DND-41 (cell line): Measurements from ENCODE around the gene PHF2.

Experiments
- ATAC-seq: fragments of 200-7000 bp; cut with Tn5 transposase; 3 replicates; pipeline ENCODE4 v1.9.1; 2021; ENCODE audit warnings: low read depth; ENCODE audit not compliant: insufficient read depth
- DNase-seq: peaks from one replicate; pipeline ENCODE4 v3.0.0-alpha.2; 2020
- H2AFZ ChIP-seq: 2 replicates; pipeline ENCODE4 v1.6.0; 2012; ENCODE audit warnings: low read depth, low read length
- H3K27ac ChIP-seq: 2 replicates; pipeline ENCODE4 v1.5.1; 2012; ENCODE audit warnings: low read length, inconsistent platforms
- H3K27me3 ChIP-seq: fragments of 200-600 bp; sonication (generic); 2 replicates; pipeline ENCODE4 v1.6.0; 2012; ENCODE audit warnings: low read length, mild to moderate bottlenecking, inconsistent platforms; ENCODE audit not compliant: insufficient read depth, poor library complexity
- H3K36me3 ChIP-seq: 2 replicates; pipeline ENCODE4 v1.5.1; 2012; ENCODE audit warnings: low read length, inconsistent platforms; ENCODE audit not compliant: insufficient read depth
- H3K4me1 ChIP-seq: 2 replicates; pipeline ENCODE4 v1.5.1; 2012; ENCODE audit warnings: mild to moderate bottlenecking, low read length; ENCODE audit not compliant: insufficient read depth
- H3K4me2 ChIP-seq: 2 replicates; pipeline ENCODE4 v1.6.0; 2012; ENCODE audit warnings: mild to moderate bottlenecking, moderate library complexity, low read length, inconsistent platforms; ENCODE audit not compliant: insufficient read depth
- H3K4me3 ChIP-seq, 2 experiments: fragments of 200-600 bp in 1 of 2; shearing (Covaris generic) in 1 of 2; 2 replicates each; pipeline ENCODE4 v1.5.1; 2012 to 2016; ENCODE audit warnings: inconsistent platforms in 2 of 2, low read length in 2 of 2, mild to moderate bottlenecking in 2 of 2, low read depth in 1 of 2, moderate library complexity in 1 of 2
- H3K79me2 ChIP-seq: 2 replicates; pipeline ENCODE4 v1.6.0; 2012; ENCODE audit warnings: low read length, inconsistent platforms; ENCODE audit not compliant: insufficient read depth
- H3K9ac ChIP-seq: 2 replicates; pipeline ENCODE4 v1.6.0; 2012; ENCODE audit warnings: low read depth, mild to moderate bottlenecking, inconsistent platforms, low read length, moderate library complexity
- H3K9me3 ChIP-seq: 2 replicates; pipeline ENCODE4 v1.5.1; 2012; ENCODE audit warnings: low read length, moderate library complexity, mild to moderate bottlenecking, inconsistent platforms; ENCODE audit not compliant: insufficient read depth, severe bottlenecking
- H4K20me1 ChIP-seq: 2 replicates; pipeline ENCODE4 v1.6.0; 2012; ENCODE audit warnings: low read length; ENCODE audit not compliant: insufficient read depth
- CTCF ChIP-seq: IDR thresholded peaks from 2 replicates; pipeline ENCODE4 v1.5.1; 2012; ENCODE audit warnings: borderline replicate concordance, low read length, moderate library complexity, mild to moderate bottlenecking; ENCODE audit not compliant: poor library complexity, severe bottlenecking; ENCODE audit errors: extremely low read depth
- EZH2 ChIP-seq: IDR thresholded peaks from 3 replicates; pipeline ENCODE4 v1.6.1; 2012; ENCODE audit warnings: borderline replicate concordance, low read depth, mild to moderate bottlenecking, moderate library complexity, low read length, inconsistent platforms; ENCODE audit not compliant: severe bottlenecking

Gene PHF2

GRCh38 chr9:93567271-93567959 lies 9.0 kb upstream of the PHF2 start:
- Histone ChIP-seq H2AFZ (peak overlapping the region; percentile 85), H3K36me3 (peaks cover 27% of the 10 kb centered on the region), H3K9me3 (peaks cover 4% of the 10 kb centered on the region), H4K20me1 (no peaks in the 10 kb centered on the region), H3K27me3 (no peaks in the 10 kb centered on the region), H3K4me2 (peak overlapping the region; percentile 82), H3K79me2 (peaks cover 11% of the 10 kb centered on the region), H3K4me3 (peak overlapping the region; percentile 35 to 64; a peak in 3 of 4 replicates), H3K27ac (peak overlapping the region; percentile 98), H3K9ac (peak overlapping the region; percentile 92), H3K4me1 (peaks cover 17% of the 10 kb centered on the region)
- ATAC-seq (peak; percentile 6), DNase-seq (peak; percentile 48)
- TF ChIP-seq CTCF (peak; percentile 23), EZH2 (no peak)

- Histone ChIP-seq H3K4me3 (no peak overlapping the region), H3K9ac (no peak overlapping the region), H3K27me3 (no peaks in the 10 kb centered on the region), H3K27ac (no peak overlapping the region), H4K20me1 (no peaks in the 10 kb centered on the region), H3K9me3 (peaks cover 4% of the 10 kb centered on the region), H3K4me2 (no peak overlapping the region), H3K79me2 (peaks cover 11% of the 10 kb centered on the region), H3K36me3 (peaks cover 19% of the 10 kb centered on the region), H2AFZ (no peak overlapping the region), H3K4me1 (peaks cover 17% of the 10 kb centered on the region)
- TF ChIP-seq CTCF, result no peak
- no peak for TF ChIP-seq EZH2
- ATAC-seq (no peak), DNase-seq (no peak)
Measured at GRCh38 chr9:93568169-93568568, 8.2 kb upstream of the PHF2 start.

GRCh38 chr9:93569621-93570174 lies 6.7 kb upstream of the PHF2 start:
- H4K20me1 ChIP-seq, result no peaks in the 10 kb centered on the region
- no peak overlapping the region for H3K9ac ChIP-seq
- DNase-seq (no peak), ATAC-seq (no peak)
- no peaks in the 10 kb centered on the region for H3K27me3 ChIP-seq
- H3K79me2 ChIP-seq, result peaks cover 14% of the 10 kb centered on the region
- no peak overlapping the region for H3K4me2 ChIP-seq
- no peak overlapping the region for H3K4me3 ChIP-seq
- peaks cover 19% of the 10 kb centered on the region for H3K4me1 ChIP-seq
- peaks cover 4% of the 10 kb centered on the region for H3K9me3 ChIP-seq
- TF ChIP-seq CTCF (no peak), EZH2 (no peak)
- H3K27ac ChIP-seq, result no peak overlapping the region
- no peak overlapping the region for H2AFZ ChIP-seq
- peaks cover 5% of the 10 kb centered on the region; the same call in 1 of the 2 replicates for H3K36me3 ChIP-seq
